Loucy (cell line): ENCODE data around the gene DPAGT1.
"Not testable (repeated sequence)": the region's sequence is repeated elsewhere in the genome, so short reads cannot be mapped to it uniquely, and the experiment has no call there.

Source experiments
- H2AFZ ChIP-seq: fragments of 200-600 bp; sonication (generic); 2 replicates; pipeline ENCODE4 v1.6.0; 2016; ENCODE audit warnings: antibody characterized with exemption, mild to moderate bottlenecking, low read length, moderate library complexity
- H3F3A ChIP-seq: fragments of 200-600 bp; 2 replicates; pipeline ENCODE4 v1.6.0; 2016; ENCODE audit warnings: antibody characterized with exemption, low read depth, mild to moderate bottlenecking
- H3K27me3 ChIP-seq: fragments of 200-600 bp; sonication (generic); 2 replicates; pipeline ENCODE4 v1.6.1; 2014; ENCODE audit warnings: low read length, mild to moderate bottlenecking; ENCODE audit not compliant: insufficient read depth, poor library complexity, severe bottlenecking
- H3K36me3 ChIP-seq: fragments of 200-600 bp; sonication (generic); 2 replicates; pipeline ENCODE4 v1.6.1; 2016; ENCODE audit warnings: low read length; ENCODE audit not compliant: insufficient read depth
- H3K4me1 ChIP-seq: fragments of 200-600 bp; sonication (generic); 2 replicates; pipeline ENCODE4 v1.5.1; 2014; ENCODE audit warnings: low read length, mild to moderate bottlenecking; ENCODE audit not compliant: insufficient read depth, poor library complexity, severe bottlenecking
- H3K4me2 ChIP-seq: fragments of 200-600 bp; sonication (generic); 2 replicates; pipeline ENCODE4 v1.6.0; 2014; ENCODE audit warnings: antibody characterized with exemption, low read length, low read depth, mild to moderate bottlenecking; ENCODE audit not compliant: poor library complexity, severe bottlenecking
- H3K4me3 ChIP-seq: fragments of 200-600 bp; sonication (generic); 2 replicates; pipeline ENCODE4 v1.5.1; 2014; ENCODE audit warnings: low read length, mild to moderate bottlenecking, mixed read lengths; ENCODE audit not compliant: poor library complexity, severe bottlenecking
- H3K79me2 ChIP-seq: fragments of 200-600 bp; sonication (generic); 2 replicates; pipeline ENCODE4 v1.6.1; 2014; ENCODE audit warnings: low read length; ENCODE audit not compliant: insufficient read depth
- H3K9ac ChIP-seq: fragments of 200-600 bp; sonication (generic); 2 replicates; pipeline ENCODE4 v1.6.0; 2014; ENCODE audit warnings: mild to moderate bottlenecking, low read depth, low read length, moderate library complexity; ENCODE audit not compliant: poor library complexity, severe bottlenecking
- H3K9me2 ChIP-seq: fragments of 200-600 bp; sonication (generic); replicated peaks from 2 replicates; pipeline ENCODE4 v1.6.1; 2016; ENCODE audit warnings: low read depth, low read length, mixed read lengths
- H3K9me3 ChIP-seq: fragments of 200-600 bp; sonication (generic); 2 replicates; pipeline ENCODE4 v1.6.1; 2014; ENCODE audit warnings: mild to moderate bottlenecking, antibody characterized with exemption, low read length, low read depth; ENCODE audit not compliant: insufficient read depth
- H4K20me1 ChIP-seq: fragments of 200-600 bp; sonication (generic); 2 replicates; pipeline ENCODE4 v1.6.0; 2014; ENCODE audit warnings: antibody characterized with exemption, low read length, mild to moderate bottlenecking; ENCODE audit not compliant: insufficient read depth, poor library complexity, severe bottlenecking
- EZH2phosphoT487 ChIP-seq: fragments of 200-600 bp; IDR thresholded peaks from 2 replicates; pipeline ENCODE4 v1.6.1; 2018; ENCODE audit warnings: antibody characterized with exemption, mild to moderate bottlenecking, moderate library complexity, borderline replicate concordance
- TF ChIP-seq, protein P1 (sequence below): fragments of 200-600 bp; sonication (generic); conservative IDR thresholded peaks from 2 replicates; pipeline ENCODE4 v1.5.1; 2014; ENCODE audit warnings: mild to moderate bottlenecking, antibody characterized with exemption, low read length

Gene DPAGT1

DNA sequence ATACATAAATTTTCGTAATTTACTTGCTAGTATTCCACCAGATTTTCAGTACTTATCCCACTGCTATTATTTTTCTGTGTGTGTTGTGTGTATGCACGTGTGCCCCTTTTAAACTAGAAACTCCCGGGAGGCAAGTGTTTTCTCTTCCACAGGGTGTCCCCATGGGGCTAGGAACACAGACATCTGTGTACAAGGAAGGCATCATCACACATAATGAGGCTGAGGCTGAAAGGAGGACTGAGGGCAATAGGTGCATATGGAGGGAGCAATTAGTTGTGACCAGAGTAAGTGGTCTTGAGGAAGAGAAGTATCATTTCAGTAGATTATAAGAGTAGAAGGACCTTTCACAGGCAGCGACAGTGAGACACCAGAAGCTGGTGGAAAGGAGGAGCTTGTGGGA lies 2.1 kb upstream of the DPAGT1 start:
- H3K4me3 ChIP-seq = no peak overlapping the region

DNA sequence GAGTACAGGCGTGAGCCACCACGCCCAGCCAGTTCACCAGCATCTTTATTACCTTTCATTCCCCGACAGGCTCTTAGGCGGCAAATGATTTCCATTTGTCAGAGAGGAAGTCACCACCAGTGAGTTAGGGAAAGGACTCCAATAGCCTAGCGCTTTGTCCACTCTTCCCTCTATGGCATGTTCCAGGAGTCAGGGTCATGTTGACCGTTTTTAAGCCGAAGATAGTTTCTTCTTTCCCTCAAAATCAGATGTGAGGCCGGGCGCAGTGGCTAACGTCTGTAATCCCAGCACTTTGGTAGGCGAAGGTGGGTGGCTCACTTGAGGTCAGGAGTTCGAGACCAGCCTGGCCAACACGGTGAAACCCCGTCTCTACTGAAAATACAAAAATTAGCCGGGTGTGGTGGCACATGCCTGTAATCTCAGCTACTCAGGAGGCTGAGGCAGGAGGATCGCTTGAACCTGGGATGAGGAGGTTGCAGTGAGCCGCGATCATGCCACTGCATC lies 1.6 kb upstream of the DPAGT1 start:
- Histone ChIP-seq H3K4me3 (peak overlapping the region; percentile 88), H3K4me1 (peaks cover 34% of the 10 kb centered on the region), H3K9ac (peak overlapping the region; percentile 84), H3K79me2 (peaks cover 47% of the 10 kb centered on the region), H3K4me2 (peak overlapping the region; percentile 99)
- not testable (repeated sequence) for H3K27me3 ChIP-seq, H3F3A ChIP-seq, H3K9me2 ChIP-seq, H3K9me3 ChIP-seq, H3K36me3 ChIP-seq, H4K20me1 ChIP-seq, H2AFZ ChIP-seq

More for the DNA sequence above, 2.1 kb upstream of the DPAGT1 start:
- Histone ChIP-seq H2AFZ (no peak overlapping the region), H3K79me2 (peaks cover 48% of the 10 kb centered on the region), H3K4me1 (peaks cover 35% of the 10 kb centered on the region), H4K20me1 (no peaks in the 10 kb centered on the region), H3K36me3 (no peaks in the 10 kb centered on the region), H3K9me3 (no peaks in the 10 kb centered on the region), H3K9ac (no peak overlapping the region), H3F3A (no peaks in the 10 kb centered on the region), H3K27me3 (no peaks in the 10 kb centered on the region), H3K9me2 (no peaks in the 10 kb centered on the region), H3K4me2 (no peak overlapping the region)
- TF ChIP-seq, protein P1, sequence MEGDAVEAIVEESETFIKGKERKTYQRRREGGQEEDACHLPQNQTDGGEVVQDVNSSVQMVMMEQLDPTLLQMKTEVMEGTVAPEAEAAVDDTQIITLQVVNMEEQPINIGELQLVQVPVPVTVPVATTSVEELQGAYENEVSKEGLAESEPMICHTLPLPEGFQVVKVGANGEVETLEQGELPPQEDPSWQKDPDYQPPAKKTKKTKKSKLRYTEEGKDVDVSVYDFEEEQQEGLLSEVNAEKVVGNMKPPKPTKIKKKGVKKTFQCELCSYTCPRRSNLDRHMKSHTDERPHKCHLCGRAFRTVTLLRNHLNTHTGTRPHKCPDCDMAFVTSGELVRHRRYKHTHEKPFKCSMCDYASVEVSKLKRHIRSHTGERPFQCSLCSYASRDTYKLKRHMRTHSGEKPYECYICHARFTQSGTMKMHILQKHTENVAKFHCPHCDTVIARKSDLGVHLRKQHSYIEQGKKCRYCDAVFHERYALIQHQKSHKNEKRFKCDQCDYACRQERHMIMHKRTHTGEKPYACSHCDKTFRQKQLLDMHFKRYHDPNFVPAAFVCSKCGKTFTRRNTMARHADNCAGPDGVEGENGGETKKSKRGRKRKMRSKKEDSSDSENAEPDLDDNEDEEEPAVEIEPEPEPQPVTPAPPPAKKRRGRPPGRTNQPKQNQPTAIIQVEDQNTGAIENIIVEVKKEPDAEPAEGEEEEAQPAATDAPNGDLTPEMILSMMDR = 0 out of 2 replicates have a peak, but pooled peaks have one; percentile 32
- no peak for TF ChIP-seq EZH2phosphoT487

DNA sequence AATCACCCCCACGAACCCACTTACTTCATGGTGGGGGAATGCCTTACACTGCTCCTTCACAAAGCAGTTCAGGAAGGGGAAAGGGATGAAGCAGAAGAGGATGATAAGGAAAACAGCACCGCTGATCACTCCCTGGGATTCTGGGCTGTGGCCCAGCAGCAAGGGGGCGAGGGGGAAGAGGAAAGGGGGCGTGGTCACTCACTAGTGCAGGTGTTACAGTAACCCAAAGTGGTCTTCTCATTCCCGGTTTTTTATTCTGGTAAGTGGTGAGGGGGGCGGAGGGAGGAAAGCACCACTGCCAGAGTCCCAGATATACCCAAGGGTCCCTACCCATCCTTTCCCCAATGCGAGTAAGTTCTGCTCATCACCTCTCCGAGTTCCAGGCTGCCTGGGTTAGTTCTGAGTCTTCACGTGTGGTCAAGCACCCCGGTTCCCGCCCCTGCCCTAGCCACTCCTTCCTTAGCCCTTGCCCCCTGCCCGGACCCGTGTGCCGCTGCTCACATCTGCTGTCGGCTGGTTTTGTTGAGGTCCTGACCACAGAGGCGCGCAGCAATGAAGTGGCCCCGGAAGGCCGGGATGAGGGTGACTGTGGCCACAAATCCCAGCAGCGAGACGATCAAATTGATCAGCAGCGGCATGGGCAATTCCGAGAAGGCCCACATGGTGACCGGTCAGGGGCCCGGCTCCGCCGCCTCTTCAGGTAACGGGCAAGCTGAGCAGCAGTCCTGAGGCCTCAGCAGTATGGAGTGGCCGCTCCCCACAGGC lies 477 bp downstream of the DPAGT1 start:
- Histone ChIP-seq H2AFZ (peak overlapping the region; percentile 91), H3K4me2 (peak overlapping the region; percentile 99), H3K4me1 (peaks cover 24% of the 10 kb centered on the region), H3F3A (no peaks in the 10 kb centered on the region), H3K9me3 (no peaks in the 10 kb centered on the region), H3K9ac (peak overlapping the region; percentile 84), H3K36me3 (peaks cover 19% of the 10 kb centered on the region; the same call in 1 of the 2 replicates), H3K9me2 (no peaks in the 10 kb centered on the region), H4K20me1 (no peaks in the 10 kb centered on the region), H3K4me3 (peak overlapping the region; percentile 88), H3K27me3 (no peaks in the 10 kb centered on the region), H3K79me2 (peaks cover 51% of the 10 kb centered on the region)
- TF ChIP-seq EZH2phosphoT487 = no peak
- TF ChIP-seq, protein P1 = no peak
